Melanocyte of skin (primary cell): ENCODE data around the gene SULT1E1. TPM values are rescaled to one million over a fixed set of nuclear protein-coding genes. Genes with fewer than 3 reads are reported as not detected.

Experiments used
- total RNA-seq, 2 donors: library from RNA; depleted of rRNA; stranded (reverse); fragments of >200 nt; gene quantifications; 2 replicates each; pipeline ENCODE4 v1.2.3, GENCODE V29; 2012

The SULT1E1 gene, protein sequence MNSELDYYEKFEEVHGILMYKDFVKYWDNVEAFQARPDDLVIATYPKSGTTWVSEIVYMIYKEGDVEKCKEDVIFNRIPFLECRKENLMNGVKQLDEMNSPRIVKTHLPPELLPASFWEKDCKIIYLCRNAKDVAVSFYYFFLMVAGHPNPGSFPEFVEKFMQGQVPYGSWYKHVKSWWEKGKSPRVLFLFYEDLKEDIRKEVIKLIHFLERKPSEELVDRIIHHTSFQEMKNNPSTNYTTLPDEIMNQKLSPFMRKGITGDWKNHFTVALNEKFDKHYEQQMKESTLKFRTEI
- total RNA-seq, result under 1 TPM in 1 of 2 donors, not detected in 1; under 0.01 TPM

GRCh38 chr4:69860052-69860451 lies at the start of gene SULT1E1:
Gene SULT1E1, minus strand, starts transcription at chr4:69860145. Its CDS starts 2,501 bp downstream, at chr4:69857644.

Other genes with a start within 250 kb of the SULT1E1 start
- gene UGT2A2, start 220.5 kb downstream of the SULT1E1 start, total RNA-seq, result not detected
- not detected for gene UGT2A1, start 206.9 kb downstream of the SULT1E1 start, total RNA-seq
- under 1 TPM in 1 of 2 donors, not detected in 1; under 0.01 TPM for gene SULT1B1, start 99.5 kb downstream of the SULT1E1 start, total RNA-seq
- gene CSN1S1, start 70.9 kb upstream of the SULT1E1 start, total RNA-seq, result not detected
- gene CSN2, start 105.6 kb upstream of the SULT1E1 start, total RNA-seq, result not detected
- not detected for gene STATH, start 135.8 kb upstream of the SULT1E1 start, total RNA-seq
- not detected for gene HTN3, start 168.3 kb upstream of the SULT1E1 start, total RNA-seq
- gene HTN1, start 190.3 kb upstream of the SULT1E1 start, total RNA-seq, result not detected